Activated naive CD8-positive, alpha-beta T cell treated with anti-CD3 and anti-CD28 coated beads for 36 hours (primary cell): ENCODE data around the gene ORC4. TPM values are rescaled to one million over a fixed set of nuclear protein-coding genes. Genes with fewer than 3 reads are reported as not detected.

Experiments
- DNase-seq: peaks from one replicate; pipeline ENCODE4 v3.0.0; 2021
- H3K27ac Mint-ChIP-seq: one replicate; pipeline ENCODE4 v1.8.0; 2022; ENCODE audit warnings: mild to moderate bottlenecking, moderate library complexity, mixed read lengths
- H3K27me3 Mint-ChIP-seq: one replicate; pipeline ENCODE4 v1.8.0; 2022; ENCODE audit warnings: mild to moderate bottlenecking, mixed read lengths
- H3K36me3 Mint-ChIP-seq: one replicate; pipeline ENCODE4 v1.8.0; 2021; ENCODE audit warnings: mild to moderate bottlenecking, mixed read lengths
- H3K4me1 Mint-ChIP-seq: one replicate; pipeline ENCODE4 v1.8.0; 2021; ENCODE audit warnings: mixed read lengths
- H3K4me3 Mint-ChIP-seq: one replicate; pipeline ENCODE4 v1.8.0; 2022; ENCODE audit warnings: mild to moderate bottlenecking, moderate library complexity, mixed read lengths
- H3K9me3 Mint-ChIP-seq: one replicate; pipeline ENCODE4 v1.8.0; 2022; ENCODE audit warnings: mixed read lengths
- total RNA-seq, 2 experiments: library from RNA; stranded (reverse); gene quantifications; one replicate each; pipeline ENCODE4 v1.2.3, GENCODE V29; 2021

Gene ORC4
- total RNA-seq, 2 experiments from 2014 or later = 41.1 to 46.0 TPM

DNA sequence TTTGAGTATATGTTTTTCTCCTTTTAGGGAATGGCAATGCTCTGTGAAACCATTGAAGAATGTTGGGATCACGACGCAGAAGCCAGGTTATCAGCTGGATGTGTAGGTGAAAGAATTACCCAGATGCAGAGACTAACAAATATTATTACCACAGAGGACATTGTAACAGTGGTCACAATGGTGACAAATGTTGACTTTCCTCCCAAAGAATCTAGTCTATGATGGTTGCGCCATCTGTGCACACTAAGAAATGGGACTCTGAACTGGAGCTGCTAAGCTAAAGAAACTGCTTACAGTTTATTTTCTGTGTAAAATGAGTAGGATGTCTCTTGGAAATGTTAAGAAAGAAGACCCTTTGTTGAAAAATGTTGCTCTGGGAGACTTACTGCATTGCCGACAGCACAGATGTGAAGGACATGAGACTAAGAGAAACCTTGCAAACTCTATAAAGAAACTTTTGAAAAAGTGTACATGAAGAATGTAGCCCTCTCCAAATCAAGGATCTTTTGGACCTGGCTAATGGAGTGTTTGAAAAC is 93.4 kb downstream of the ORC4 start:
- Mint-ChIP-seq H3K4me3 (no peak overlapping the region), H3K4me1 (peaks cover 7% of the 10 kb centered on the region), H3K9me3 (no peaks in the 10 kb centered on the region), H3K27ac (no peak overlapping the region), H3K27me3 (no peaks in the 10 kb centered on the region), H3K36me3 (peaks cover 4% of the 10 kb centered on the region)
- no peak for DNase-seq

- Mint-ChIP-seq H3K4me1 (peaks cover 7% of the 10 kb centered on the region), H3K27me3 (no peaks in the 10 kb centered on the region), H3K36me3 (no peaks in the 10 kb centered on the region), H3K9me3 (no peaks in the 10 kb centered on the region), H3K27ac (no peak overlapping the region), H3K4me3 (no peak overlapping the region)
- DNase-seq = no peak
These were observed 94.7 kb downstream of the ORC4 start for GRCh38 chr2:147925886-147926285.

GRCh38 chr2:147924647-147925046 is 95.9 kb downstream of the ORC4 start:
- Mint-ChIP-seq H3K4me1 (peaks cover 7% of the 10 kb centered on the region), H3K4me3 (no peak overlapping the region), H3K27ac (no peak overlapping the region), H3K36me3 (peaks cover 2% of the 10 kb centered on the region), H3K9me3 (no peaks in the 10 kb centered on the region), H3K27me3 (no peaks in the 10 kb centered on the region)
- no peak for DNase-seq

DNA sequence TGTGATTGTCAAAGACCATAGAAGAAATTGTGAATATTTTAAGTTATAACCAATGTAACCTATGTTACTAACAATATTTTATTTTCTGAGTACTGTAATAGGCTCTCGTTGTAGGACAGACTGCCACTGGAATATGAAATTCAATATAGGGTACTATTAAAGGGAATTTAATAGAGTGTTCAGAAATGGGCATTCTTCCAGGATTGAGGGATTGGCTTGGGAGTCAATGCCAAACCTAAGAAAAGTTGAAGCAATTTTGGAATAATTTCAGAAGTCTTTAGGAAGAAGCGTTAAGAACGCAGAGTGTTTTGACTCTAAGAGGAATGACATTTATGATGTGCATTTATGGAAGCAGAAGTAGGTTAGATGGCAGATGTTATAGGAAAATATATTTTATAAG is 96.7 kb downstream of the ORC4 start:
- no peak for DNase-seq
- H3K27me3 Mint-ChIP-seq = no peaks in the 10 kb centered on the region
- no peak overlapping the region for H3K27ac Mint-ChIP-seq
- peaks cover 7% of the 10 kb centered on the region for H3K4me1 Mint-ChIP-seq
- H3K4me3 Mint-ChIP-seq = no peak overlapping the region
- H3K36me3 Mint-ChIP-seq = peaks cover 2% of the 10 kb centered on the region
- no peaks in the 10 kb centered on the region for H3K9me3 Mint-ChIP-seq

DNA sequence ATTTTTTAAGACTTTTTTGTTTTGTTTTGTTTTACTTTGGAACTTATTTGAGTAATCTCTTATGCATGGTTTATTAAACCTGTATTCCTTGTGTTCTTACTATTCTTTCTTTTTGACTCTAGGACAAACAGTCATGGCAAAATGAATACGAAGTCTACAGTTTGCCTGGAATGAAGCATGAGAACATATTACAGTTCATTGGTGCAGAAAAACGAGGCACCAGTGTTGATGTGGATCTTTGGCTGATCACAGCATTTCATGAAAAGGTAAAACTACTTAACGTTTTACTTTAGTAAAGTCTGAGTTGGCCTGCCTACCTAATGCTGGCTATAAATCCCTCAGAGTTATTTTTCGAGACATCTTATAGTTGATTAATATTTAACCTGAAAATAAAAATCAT is 103.4 kb downstream of the ORC4 start:
- H3K36me3 Mint-ChIP-seq = peaks cover 2% of the 10 kb centered on the region

GRCh38 chr2:147916723-147917122 is 103.8 kb downstream of the ORC4 start:
- H3K36me3 Mint-ChIP-seq = peaks cover 2% of the 10 kb centered on the region
- H3K27ac Mint-ChIP-seq = no peak overlapping the region
- no peak overlapping the region for H3K4me3 Mint-ChIP-seq
- H3K4me1 Mint-ChIP-seq = no peaks in the 10 kb centered on the region
- no peaks in the 10 kb centered on the region for H3K9me3 Mint-ChIP-seq
- no peak for DNase-seq
- no peaks in the 10 kb centered on the region for H3K27me3 Mint-ChIP-seq

More for the DNA sequence above, 103.4 kb downstream of the ORC4 start:
- no peak for DNase-seq
- no peaks in the 10 kb centered on the region for H3K27me3 Mint-ChIP-seq
- no peak overlapping the region for H3K4me3 Mint-ChIP-seq
- H3K9me3 Mint-ChIP-seq = no peaks in the 10 kb centered on the region
- H3K27ac Mint-ChIP-seq = no peak overlapping the region
- no peaks in the 10 kb centered on the region for H3K4me1 Mint-ChIP-seq

DNA sequence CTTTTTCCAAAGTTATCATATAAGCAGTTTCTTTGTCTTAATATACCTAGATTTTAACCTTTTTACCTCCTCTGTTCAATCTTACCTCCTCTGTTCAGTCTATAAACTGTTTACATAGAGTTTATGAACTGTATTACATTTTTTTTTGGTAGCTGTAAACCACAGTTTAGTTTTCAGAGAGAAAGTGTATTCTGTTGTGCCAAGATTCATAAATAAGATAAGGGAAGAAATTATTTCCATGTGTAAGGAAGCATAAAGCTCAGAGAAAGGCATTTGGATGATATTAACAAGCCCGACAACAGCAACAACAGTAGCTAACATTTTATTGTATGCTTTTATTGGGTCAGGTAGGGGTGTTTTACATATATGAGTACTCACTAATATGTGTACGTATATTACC is 104.5 kb downstream of the ORC4 start:
- no peaks in the 10 kb centered on the region for H3K9me3 Mint-ChIP-seq
- no peaks in the 10 kb centered on the region for H3K27me3 Mint-ChIP-seq
- DNase-seq = no peak

DNA sequence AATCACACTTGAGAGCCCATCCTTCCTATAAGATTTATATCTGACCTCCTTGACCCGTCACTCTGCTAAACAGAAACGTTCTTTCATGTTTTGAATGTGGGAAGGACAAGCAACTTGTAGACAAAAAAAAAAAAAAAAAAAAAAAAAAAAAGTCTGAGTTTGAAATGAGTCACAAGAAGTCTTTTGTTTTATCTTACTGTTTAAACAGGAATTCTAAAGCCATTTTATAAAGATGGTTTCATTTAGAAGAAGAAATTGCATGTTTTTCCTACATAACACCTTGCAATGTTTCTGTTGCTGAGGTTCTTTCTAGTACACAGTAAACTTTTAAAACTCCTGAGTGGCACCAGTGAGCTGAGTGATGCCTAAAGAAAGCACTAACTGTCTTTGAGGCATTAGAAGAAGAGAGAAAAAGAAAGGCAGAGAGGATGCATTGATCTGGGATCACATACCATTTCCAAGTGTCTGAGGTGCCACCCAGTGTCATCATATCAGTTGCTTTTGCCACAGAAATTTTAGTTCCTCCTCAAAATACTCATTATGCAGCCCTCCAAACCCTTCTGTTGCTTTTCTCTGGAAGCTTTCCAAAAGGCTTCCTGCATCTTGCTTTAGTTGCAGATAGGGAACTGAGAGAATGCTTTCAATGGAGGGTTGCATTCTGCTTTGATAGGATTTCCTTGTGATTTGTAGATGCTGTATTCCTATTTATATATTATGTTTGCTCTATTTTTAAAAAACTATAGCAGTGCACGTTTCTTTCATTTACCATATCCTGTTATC is 106.6 kb downstream of the ORC4 start:
- Mint-ChIP-seq H3K4me1 (no peaks in the 10 kb centered on the region), H3K9me3 (no peaks in the 10 kb centered on the region), H3K27me3 (no peaks in the 10 kb centered on the region), H3K27ac (no peak overlapping the region), H3K4me3 (no peak overlapping the region), H3K36me3 (no peaks in the 10 kb centered on the region)
- DNase-seq = no peak

More for the DNA sequence above, 104.5 kb downstream of the ORC4 start:
- Mint-ChIP-seq H3K4me3 (no peak overlapping the region), H3K4me1 (no peaks in the 10 kb centered on the region), H3K27ac (no peak overlapping the region), H3K36me3 (peaks cover 2% of the 10 kb centered on the region)

DNA sequence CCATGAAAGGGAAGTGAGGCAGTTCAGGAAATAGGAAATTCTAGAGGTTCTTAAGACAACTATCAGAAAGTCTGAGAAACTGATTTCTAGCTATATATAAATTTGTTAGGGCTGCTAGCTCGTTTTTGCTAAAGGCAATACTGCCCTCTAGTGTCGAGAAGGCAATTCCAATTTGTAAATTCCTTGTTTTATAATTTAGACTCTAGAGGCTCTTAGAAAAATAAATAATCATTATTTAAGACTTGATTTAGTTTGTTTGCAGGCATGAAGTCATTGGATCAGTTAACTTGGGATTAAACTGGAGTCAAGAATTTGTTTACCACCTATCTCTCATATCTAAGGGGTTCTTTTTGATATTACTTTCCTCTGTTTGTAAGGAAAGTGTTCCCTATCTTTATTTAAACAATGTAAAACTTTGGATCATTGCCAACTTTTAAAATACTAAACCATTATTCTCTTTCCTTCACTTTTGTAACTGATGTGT is 109.5 kb downstream of the ORC4 start:
- Mint-ChIP-seq H3K4me1 (no peaks in the 10 kb centered on the region), H3K36me3 (peaks cover 7% of the 10 kb centered on the region), H3K9me3 (no peaks in the 10 kb centered on the region), H3K4me3 (no peak overlapping the region), H3K27me3 (no peaks in the 10 kb centered on the region), H3K27ac (no peak overlapping the region)
- DNase-seq = peak; percentile 0

DNA sequence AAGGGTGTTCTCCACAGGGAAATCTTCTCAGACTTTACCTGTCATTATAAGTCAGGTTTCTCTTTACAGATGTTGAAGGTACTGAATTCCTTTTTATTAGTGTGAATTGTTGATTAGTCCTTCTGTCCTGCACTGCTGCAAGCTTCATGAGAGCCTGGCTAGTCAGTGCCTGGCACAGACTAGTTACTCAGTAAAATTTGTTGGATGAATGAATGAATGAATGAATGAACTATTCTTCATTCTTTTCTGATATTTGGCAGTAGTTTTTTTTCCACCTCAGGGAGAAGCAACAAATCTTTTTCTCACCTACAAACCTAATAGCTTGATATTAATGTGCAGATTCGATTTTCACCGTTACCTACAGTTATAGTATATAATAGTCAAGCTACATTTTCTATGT is 111.4 kb downstream of the ORC4 start:
- no peak overlapping the region for H3K4me3 Mint-ChIP-seq
- DNase-seq = no peak
- H3K27me3 Mint-ChIP-seq = no peaks in the 10 kb centered on the region
- H3K27ac Mint-ChIP-seq = no peak overlapping the region
- no peaks in the 10 kb centered on the region for H3K9me3 Mint-ChIP-seq
- H3K4me1 Mint-ChIP-seq = no peaks in the 10 kb centered on the region
- peaks cover 7% of the 10 kb centered on the region for H3K36me3 Mint-ChIP-seq

GRCh38 chr2:147904051-147904450 is 116.5 kb downstream of the ORC4 start:
- no peaks in the 10 kb centered on the region for H3K27me3 Mint-ChIP-seq
- H3K9me3 Mint-ChIP-seq = no peaks in the 10 kb centered on the region
- peaks cover 10% of the 10 kb centered on the region for H3K36me3 Mint-ChIP-seq
- DNase-seq = no peak
- H3K4me1 Mint-ChIP-seq = peaks cover 2% of the 10 kb centered on the region
- no peak overlapping the region for H3K4me3 Mint-ChIP-seq
- no peak overlapping the region for H3K27ac Mint-ChIP-seq

DNA sequence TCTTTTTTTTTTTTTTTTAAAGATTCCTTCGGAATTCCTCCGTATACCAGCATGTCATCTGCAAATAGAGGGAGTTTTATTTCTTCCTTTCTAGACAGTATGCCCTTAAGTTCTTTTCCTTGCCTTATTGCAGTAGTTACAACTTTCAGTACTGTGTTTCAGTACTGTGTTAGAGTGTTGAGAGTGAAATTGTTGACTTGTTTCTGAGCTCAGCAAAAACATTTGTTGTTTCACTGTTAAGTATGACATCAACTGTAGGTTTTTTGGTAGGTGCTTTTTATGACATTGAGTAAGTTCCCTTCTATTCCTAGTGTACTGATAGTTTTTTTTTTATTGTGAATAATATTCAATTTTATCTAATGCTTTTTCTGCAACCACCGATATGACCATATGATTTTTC is 131.9 kb downstream of the ORC4 start:
- peaks cover 15% of the 10 kb centered on the region for H3K4me1 Mint-ChIP-seq
- DNase-seq = no peak
- H3K4me3 Mint-ChIP-seq = no peak overlapping the region
- no peaks in the 10 kb centered on the region for H3K9me3 Mint-ChIP-seq
- H3K27ac Mint-ChIP-seq = no peak overlapping the region
- H3K27me3 Mint-ChIP-seq = no peaks in the 10 kb centered on the region
- no peaks in the 10 kb centered on the region for H3K36me3 Mint-ChIP-seq

DNA sequence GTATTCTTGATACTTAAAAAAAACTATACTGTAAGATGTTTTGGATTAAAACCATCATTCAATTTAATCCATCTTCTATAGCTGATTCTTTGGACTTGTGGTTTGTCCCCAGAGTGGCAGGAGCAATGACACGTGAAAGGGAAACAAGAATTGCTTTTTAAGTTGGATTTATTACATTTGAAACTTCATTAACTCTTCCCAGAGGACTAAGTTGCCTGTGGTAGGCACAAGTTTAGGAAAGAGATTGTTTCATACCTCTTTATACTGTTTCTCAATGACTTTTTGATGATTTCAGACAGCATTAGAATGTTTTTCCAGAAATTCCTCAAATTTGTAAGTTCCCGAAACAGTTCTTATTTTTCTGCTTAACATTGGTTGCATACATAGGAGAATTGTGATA is 134.4 kb downstream of the ORC4 start:
- Mint-ChIP-seq H3K27ac (no peak overlapping the region), H3K4me3 (no peak overlapping the region), H3K4me1 (peaks cover 14% of the 10 kb centered on the region), H3K9me3 (no peaks in the 10 kb centered on the region), H3K27me3 (no peaks in the 10 kb centered on the region), H3K36me3 (no peaks in the 10 kb centered on the region)
- no peak for DNase-seq

DNA sequence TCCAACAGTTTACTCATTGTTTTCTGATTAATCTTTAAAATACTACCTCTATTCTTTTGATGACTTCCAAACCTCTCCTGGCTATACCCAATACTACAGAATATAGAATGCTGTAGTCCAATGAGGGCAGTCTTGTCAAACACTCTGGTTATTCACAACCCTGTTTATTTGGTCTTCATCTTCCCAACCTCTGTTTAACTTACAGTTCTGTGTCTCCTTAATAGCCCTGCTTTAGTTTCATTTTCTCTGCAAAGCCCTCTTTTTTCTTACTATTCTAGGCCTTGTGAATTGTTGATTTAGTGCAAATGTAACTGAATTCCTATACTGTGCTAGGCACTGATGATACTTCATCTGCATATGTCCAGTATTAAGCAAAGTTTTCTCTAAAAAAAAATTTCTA is 135.7 kb downstream of the ORC4 start:
- DNase-seq = no peak
- Mint-ChIP-seq H3K27me3 (no peaks in the 10 kb centered on the region), H3K27ac (no peak overlapping the region), H3K4me1 (peaks cover 17% of the 10 kb centered on the region), H3K4me3 (no peak overlapping the region), H3K9me3 (no peaks in the 10 kb centered on the region), H3K36me3 (no peaks in the 10 kb centered on the region)

DNA sequence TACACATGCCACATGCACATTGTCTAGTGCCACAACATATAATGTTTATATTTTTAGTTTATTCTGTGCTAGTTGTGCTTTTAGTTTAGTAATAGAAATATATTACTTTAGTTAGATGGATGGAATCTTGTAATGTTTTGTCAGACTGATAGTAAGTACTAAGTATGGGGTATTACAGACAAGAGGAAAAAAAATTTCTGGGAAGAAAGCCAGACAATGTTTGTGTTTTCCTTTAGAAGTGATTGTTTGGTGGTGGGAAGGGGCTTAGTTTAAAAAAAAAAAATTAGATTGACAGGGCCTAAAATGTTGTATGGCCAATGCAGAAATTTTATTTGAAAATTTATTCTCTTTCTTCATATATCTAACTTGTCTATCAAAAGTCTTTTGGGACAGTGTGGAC is 137.9 kb downstream of the ORC4 start:
- H3K4me3 Mint-ChIP-seq = no peak overlapping the region
- no peaks in the 10 kb centered on the region for H3K36me3 Mint-ChIP-seq
- H3K27ac Mint-ChIP-seq = no peak overlapping the region
- H3K9me3 Mint-ChIP-seq = no peaks in the 10 kb centered on the region
- DNase-seq = no peak
- H3K4me1 Mint-ChIP-seq = peaks cover 16% of the 10 kb centered on the region
- no peaks in the 10 kb centered on the region for H3K27me3 Mint-ChIP-seq
